SK-N-SH (cell line): Measurements from ENCODE around the gene NOTUM. TPM values are rescaled to one million over a fixed set of nuclear protein-coding genes. Genes with fewer than 3 reads are reported as not detected.

Experiments
- CTCF ChIA-PET: fragments of 300-600, 350-600 bp; formaldehyde crosslinking; extraction: SDS; loops from one replicate; lab custom pipeline; 2021; lab: Yijun Ruan, JAX
- POLR2A ChIA-PET: fragments of 350-600 bp; sonication (Branson Sonifier 250); formaldehyde crosslinking; extraction: SDS; loops from one replicate; lab custom pipeline; 2020; ENCODE audit warnings: antibody characterized with exemption, inconsistent platforms; lab: Yijun Ruan, JAX
- DNase-seq: peaks from one replicate; pipeline ENCODE4 v3.0.0; 2012
- H2AFZ ChIP-seq: fragments of 200-600 bp; sonication (generic); 2 replicates; pipeline ENCODE4 v1.8.1; 2016; ENCODE audit warnings: antibody characterized with exemption, mild to moderate bottlenecking, low read depth
- H3F3A ChIP-seq: fragments of 200-600 bp; sonication (generic); replicated peaks from 2 replicates; pipeline ENCODE3; 2016; ENCODE audit warnings: antibody characterized with exemption, mild to moderate bottlenecking; ENCODE audit not compliant: insufficient read depth
- H3K27ac ChIP-seq, 2 experiments: fragments of 200-500 bp in 1 of 2; fragments of 200-600 bp in 1 of 2; sonication (Bioruptor generic) in 1 of 2; sonication (generic), shearing (Covaris generic) in 1 of 2; 2 replicates each; pipeline versions ENCODE4 v1.5.1 to v1.6.1; 2014 to 2016; ENCODE audit warnings: low read depth in 2 of 2, inconsistent platforms in 1 of 2, low read length in 1 of 2, mild to moderate bottlenecking in 1 of 2, mixed read lengths in 1 of 2
- H3K27me3 ChIP-seq: fragments of 200-600 bp; sonication (generic), shearing (Covaris generic); 2 replicates; pipeline ENCODE4 v1.6.1; 2016; ENCODE audit warnings: mixed run types; ENCODE audit not compliant: insufficient read depth
- H3K36me3 ChIP-seq, 2 experiments: fragments of 200-500 bp in 1 of 2; fragments of 200-600 bp in 1 of 2; sonication (Bioruptor generic) in 1 of 2; sonication (generic) in 1 of 2; replicated peaks in 1 of 2; 2 replicates each; pipeline versions ENCODE3 to v1.5.1; 2014 to 2016; ENCODE audit warnings: low read length in 1 of 2, mild to moderate bottlenecking in 1 of 2; ENCODE audit not compliant: insufficient read depth in 2 of 2, control insufficient read depth in 1 of 2
- H3K4me1 ChIP-seq, 2 experiments: fragments of 200-500 bp in 1 of 2; fragments of 200-600 bp in 1 of 2; sonication (Bioruptor generic) in 1 of 2; sonication (generic), shearing (Covaris generic) in 1 of 2; 2 replicates each; pipeline versions ENCODE4 v1.5.1 to v1.6.1; 2014 to 2016; ENCODE audit warnings: low read depth in 1 of 2, low read length in 1 of 2, mixed run types in 1 of 2; ENCODE audit not compliant: insufficient read depth in 2 of 2, control insufficient read depth in 1 of 2
- H3K4me2 ChIP-seq: fragments of 200-600 bp; sonication (generic), shearing (Covaris generic); 2 replicates; pipeline ENCODE4 v1.6.1; 2017; ENCODE audit warnings: mixed run types
- H3K4me3 ChIP-seq, 2 experiments: fragments of 200-500 bp in 1 of 2; fragments of 200-600 bp in 1 of 2; sonication (Bioruptor generic) in 1 of 2; sonication (generic), shearing (Covaris generic) in 1 of 2; 2 replicates each; pipeline versions ENCODE4 v1.5.1 to v1.8.1; 2014 to 2016; ENCODE audit warnings: low read depth in 2 of 2, inconsistent platforms in 1 of 2, low read length in 1 of 2, mild to moderate bottlenecking in 1 of 2, mixed read lengths in 1 of 2, moderate library complexity in 1 of 2
- H3K79me2 ChIP-seq: fragments of 200-600 bp; sonication (generic); 2 replicates; pipeline ENCODE4 v1.8.1; 2017; ENCODE audit warnings: mild to moderate bottlenecking; ENCODE audit not compliant: insufficient read depth
- H3K9ac ChIP-seq: fragments of 200-600 bp; sonication (generic); 2 replicates; pipeline ENCODE4 v1.6.1; 2017; ENCODE audit warnings: mixed run types
- H3K9me2 ChIP-seq: fragments of 200-600 bp; sonication (generic); 2 replicates; pipeline ENCODE4 v1.6.1; 2017; ENCODE audit warnings: mixed run types
- H3K9me3 ChIP-seq: fragments of 200-600 bp; sonication (generic); 2 replicates; pipeline ENCODE4 v1.6.1; 2017; ENCODE audit warnings: mixed run types, mild to moderate bottlenecking, moderate library complexity
- H4K20me1 ChIP-seq: fragments of 200-600 bp; sonication (generic); 2 replicates; pipeline ENCODE4 v1.6.1; 2017; ENCODE audit warnings: mild to moderate bottlenecking, mixed run types; ENCODE audit not compliant: insufficient read depth
- CHD2 ChIP-seq: fragments of 150-350 bp; IDR thresholded peaks from 2 replicates; pipeline ENCODE4 v1.6.1; 2018; ENCODE audit warnings: low read length; ENCODE audit not compliant: partially characterized antibody
- ELF1 ChIP-seq: IDR thresholded peaks from 2 replicates; pipeline ENCODE4 v1.4.0; 2012
- FOXJ3 ChIP-seq: sonication (generic); formaldehyde crosslinking; IDR thresholded peaks from 2 replicates; pipeline ENCODE4 v1.5.1; 2020; ENCODE audit warnings: mild to moderate bottlenecking, missing genetic modification reagents
- FOXM1 ChIP-seq: IDR thresholded peaks from 2 replicates; pipeline ENCODE4 v1.4.0; 2012; ENCODE audit warnings: low read depth, mild to moderate bottlenecking
- JUND ChIP-seq: IDR thresholded peaks from 2 replicates; pipeline ENCODE4 v1.4.0; 2012
- MEF2A ChIP-seq: IDR thresholded peaks from 2 replicates; pipeline ENCODE4 v1.4.0; 2012; ENCODE audit warnings: low read depth, borderline replicate concordance
- NFIC ChIP-seq: IDR thresholded peaks from 2 replicates; pipeline ENCODE4 v1.4.0; 2012; ENCODE audit warnings: borderline replicate concordance
- RAD21 ChIP-seq: IDR thresholded peaks from 2 replicates; pipeline ENCODE4 v1.6.1; 2012; ENCODE audit warnings: mild to moderate bottlenecking, low read length
- RXRA ChIP-seq: IDR thresholded peaks from 2 replicates; pipeline ENCODE4 v1.4.0; 2012; ENCODE audit warnings: low read depth, mild to moderate bottlenecking, borderline replicate concordance
- SIN3A ChIP-seq: IDR thresholded peaks from 2 replicates; pipeline ENCODE4 v1.6.1; 2012; ENCODE audit warnings: low read depth, mild to moderate bottlenecking, low read length, moderate library complexity, borderline replicate concordance
- SMC3 ChIP-seq: IDR thresholded peaks from 2 replicates; pipeline ENCODE4 v1.6.1; 2012; ENCODE audit warnings: low read depth, low read length, improper control_type of control experiment
- TCF12 ChIP-seq: IDR thresholded peaks from 2 replicates; pipeline ENCODE4 v1.4.0; 2012
- TEAD4 ChIP-seq: IDR thresholded peaks from 2 replicates; pipeline ENCODE4 v1.4.0; 2012; ENCODE audit warnings: mild to moderate bottlenecking, borderline replicate concordance; ENCODE audit not compliant: insufficient read depth
- YY1 ChIP-seq: IDR thresholded peaks from 2 replicates; pipeline ENCODE4 v1.4.0; 2012; ENCODE audit warnings: low read depth, mild to moderate bottlenecking
- WGBS: methylation state at CpG from one replicate; pipeline ENCODE4 v1.1.6; 2017; ENCODE audit warnings: low lambda C conversion rate; 5-methylcytosine and 5-hydroxymethylcytosine counted together
- polyA plus RNA-seq, 3 experiments: library from polyadenylated mRNA; depleted of rRNA; stranded (reverse); fragments of >200 nt; gene quantifications; 2 replicates each; pipeline ENCODE4 v1.2.3, GENCODE V29; 2012
- TF ChIP-seq, protein P1 (sequence below): IDR thresholded peaks from 2 replicates; pipeline ENCODE4 v1.4.0; 2012; ENCODE audit warnings: low read depth, borderline replicate concordance
- TF ChIP-seq, protein P2 (sequence below): fragments of 200-600 bp; sonication (generic); IDR thresholded peaks from 2 replicates; pipeline ENCODE4 v1.6.1; 2017; ENCODE audit warnings: antibody characterized with exemption, mild to moderate bottlenecking, moderate library complexity
- TF ChIP-seq, protein P3 (sequence below): IDR thresholded peaks from 2 replicates; pipeline ENCODE4 v1.4.0; 2012; ENCODE audit warnings: low read depth, borderline replicate concordance
- TF ChIP-seq, protein P4 (sequence below): IDR thresholded peaks from 2 replicates; pipeline ENCODE4; 2012
- TF ChIP-seq, protein P5 (sequence below): IDR thresholded peaks from 2 replicates; pipeline ENCODE4 v1.4.0; 2012; ENCODE audit warnings: low read depth

The NOTUM gene
- polyA plus RNA-seq, 1 of the 3 experiments (the other 2 are of a cell fraction) = 0.33 TPM

DNA sequence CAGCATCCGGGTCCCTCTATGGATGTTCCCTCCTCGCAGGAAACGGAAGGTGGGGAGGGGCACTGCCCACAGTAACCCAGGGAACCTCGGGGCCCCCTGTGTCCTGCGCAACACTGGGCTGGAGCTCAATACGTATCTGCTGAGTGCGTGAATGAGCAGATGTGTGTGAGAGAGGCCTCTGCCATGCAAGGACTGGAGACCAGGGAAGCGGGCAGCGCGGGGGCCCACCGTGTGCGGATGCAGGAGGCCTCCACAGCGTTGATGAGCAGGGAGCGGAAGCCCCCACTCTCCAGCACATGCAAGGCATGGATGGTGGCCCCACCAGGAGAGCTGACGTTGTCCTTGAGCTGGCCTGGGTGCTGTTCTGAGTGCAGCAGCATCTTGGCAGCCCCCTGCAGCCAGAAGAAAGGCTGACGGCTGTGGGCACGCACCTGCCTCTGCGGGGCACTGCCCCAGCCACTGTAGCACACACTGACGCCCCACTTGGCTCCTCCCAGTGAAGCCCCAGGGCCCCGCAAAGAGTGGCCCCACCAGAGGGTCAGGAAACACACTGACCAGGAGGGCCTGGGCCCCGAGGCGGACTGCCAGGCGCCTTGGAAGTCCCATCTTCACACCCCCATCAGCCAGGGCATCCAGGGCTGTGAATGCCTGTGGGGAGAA is 26.8 kb downstream of the NOTUM start (continued):
- TF ChIP-seq, protein P1, sequence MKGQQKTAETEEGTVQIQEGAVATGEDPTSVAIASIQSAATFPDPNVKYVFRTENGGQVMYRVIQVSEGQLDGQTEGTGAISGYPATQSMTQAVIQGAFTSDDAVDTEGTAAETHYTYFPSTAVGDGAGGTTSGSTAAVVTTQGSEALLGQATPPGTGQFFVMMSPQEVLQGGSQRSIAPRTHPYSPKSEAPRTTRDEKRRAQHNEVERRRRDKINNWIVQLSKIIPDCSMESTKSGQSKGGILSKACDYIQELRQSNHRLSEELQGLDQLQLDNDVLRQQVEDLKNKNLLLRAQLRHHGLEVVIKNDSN = no peak

DNA sequence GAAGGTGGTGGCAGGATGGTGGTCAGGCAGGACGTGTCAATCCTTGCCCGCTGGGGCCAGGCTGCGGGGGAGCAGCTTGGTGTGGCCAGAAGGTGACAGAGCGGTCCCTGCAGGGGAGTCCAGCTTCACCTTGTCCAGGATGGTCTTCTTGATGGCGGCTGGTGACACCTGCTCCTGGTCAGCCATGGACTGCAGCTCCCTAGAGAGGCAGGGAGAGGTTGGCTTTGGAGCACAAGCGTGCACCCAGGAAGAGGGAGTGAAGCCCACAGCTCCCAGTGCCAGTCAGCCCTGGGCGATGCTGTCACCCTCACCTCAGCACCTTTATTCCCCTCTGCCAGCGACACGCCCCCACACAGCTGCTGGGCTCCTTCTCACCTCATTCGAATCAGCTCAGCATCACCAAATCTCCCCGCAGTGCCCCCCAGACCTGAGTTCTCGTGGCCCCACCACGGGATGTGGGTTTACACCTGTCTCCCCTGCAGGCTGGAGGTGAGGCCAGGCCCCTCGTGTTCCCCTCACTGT is 27.7 kb downstream of the NOTUM start:
- H3K27ac ChIP-seq = no peak overlapping the region
- POLR2A ChIA-PET = interaction anchor here (1.1 to 2.1 kb wide), 2 partner anchors 64 to 88 kb away, joined by 3 to 7 read pairs; no protein-coding TSS in a partner anchor
- no peak for DNase-seq
- H2AFZ ChIP-seq = no peak overlapping the region
- H3K79me2 ChIP-seq = peaks cover 19% of the 10 kb centered on the region
- peaks cover 7% of the 10 kb centered on the region; the same call in 1 of the 2 replicates for H4K20me1 ChIP-seq
- peaks cover 21% of the 10 kb centered on the region for H3F3A ChIP-seq
- TF ChIP-seq CHD2 = peak; percentile 16
- TF ChIP-seq YY1 = no peak
- TF ChIP-seq FOXM1 = no peak
- H3K9me3 ChIP-seq = no peaks in the 10 kb centered on the region
- H3K4me2 ChIP-seq = no peak overlapping the region
- no peaks in the 10 kb centered on the region for H3K9me2 ChIP-seq
- peaks cover 0 to 20% of the 10 kb centered on the region in 2 experiments for H3K36me3 ChIP-seq
- peaks cover 11 to 29% of the 10 kb centered on the region in 2 experiments; a peak in 2 of 4 replicates for H3K4me1 ChIP-seq
- 94% methylated on average over 14 of the region's 14 CpGs for WGBS
- H3K4me3 ChIP-seq = no peak overlapping the region
- no peaks in the 10 kb centered on the region for H3K27me3 ChIP-seq
- CTCF ChIA-PET = interaction anchor here (1.0 to 11.7 kb wide), 4 partner anchors 27 to 87 kb away, joined by 3 to 107 read pairs (median 12); partner anchors contain the start of gene NOTUM
- no peak overlapping the region for H3K9ac ChIP-seq

DNA sequence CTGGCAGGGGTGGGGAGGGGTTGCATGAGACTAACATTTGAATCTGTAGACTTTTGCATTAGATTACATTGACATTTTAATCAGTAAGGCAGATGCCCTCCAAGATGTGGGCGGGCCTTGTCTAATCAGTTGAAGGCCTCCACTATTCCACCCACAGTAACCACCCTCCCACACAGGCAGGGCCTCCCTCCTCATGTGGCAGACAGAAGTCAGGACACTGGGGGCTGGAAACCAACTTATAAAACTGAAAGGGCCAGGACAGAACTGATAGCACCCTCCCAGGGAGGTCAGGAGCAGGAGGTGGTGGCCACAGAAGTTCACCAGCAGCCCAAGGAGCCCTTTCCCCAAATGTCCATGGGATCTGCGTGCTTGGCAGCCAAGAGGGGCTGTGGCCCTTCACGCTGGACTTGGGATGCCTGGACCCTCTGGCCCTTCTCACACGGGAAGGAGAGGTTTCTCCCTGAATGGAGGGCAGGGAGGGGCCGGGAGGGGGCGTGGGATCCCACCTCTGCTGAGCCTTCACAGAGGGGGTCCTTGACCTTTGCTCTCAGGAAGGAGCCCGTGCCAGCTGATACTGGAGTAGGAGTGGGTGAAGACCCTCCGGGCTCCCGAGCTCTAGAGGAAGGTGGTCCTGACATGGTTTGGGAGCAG is 28.5 kb downstream of the NOTUM start:
- H3K9me3 ChIP-seq = no peaks in the 10 kb centered on the region
- POLR2A ChIA-PET = interaction anchor here (1.1 to 2.1 kb wide), 2 partner anchors 63 to 89 kb away, joined by 3 to 7 read pairs; no protein-coding TSS in a partner anchor
- no peak overlapping the region for H3K9ac ChIP-seq
- H2AFZ ChIP-seq = no peak overlapping the region
- CTCF ChIA-PET = interaction anchor here (0.6 to 11.7 kb wide), 4 partner anchors 21 to 88 kb away, joined by 3 to 107 read pairs (median 12); partner anchors contain the start of gene NOTUM
- DNase-seq = no peak
- peaks cover 19% of the 10 kb centered on the region for H3K79me2 ChIP-seq
- H3F3A ChIP-seq = peaks cover 21% of the 10 kb centered on the region
- no peak overlapping the region for H3K4me3 ChIP-seq
- H3K9me2 ChIP-seq = no peaks in the 10 kb centered on the region
- H3K4me2 ChIP-seq = no peak overlapping the region
- no peaks in the 10 kb centered on the region for H3K27me3 ChIP-seq
- H4K20me1 ChIP-seq = peaks cover 7% of the 10 kb centered on the region; the same call in 1 of the 2 replicates
- no peak overlapping the region for H3K27ac ChIP-seq
- peaks cover 0 to 20% of the 10 kb centered on the region in 2 experiments for H3K36me3 ChIP-seq
- WGBS = 94% methylated on average over 9 of the region's 9 CpGs
- peaks cover 11 to 29% of the 10 kb centered on the region in 2 experiments; a peak in 2 of 4 replicates for H3K4me1 ChIP-seq
- TF ChIP-seq FOXJ3 = no peak
- no peak for TF ChIP-seq SMC3
- TF ChIP-seq, protein P2, sequence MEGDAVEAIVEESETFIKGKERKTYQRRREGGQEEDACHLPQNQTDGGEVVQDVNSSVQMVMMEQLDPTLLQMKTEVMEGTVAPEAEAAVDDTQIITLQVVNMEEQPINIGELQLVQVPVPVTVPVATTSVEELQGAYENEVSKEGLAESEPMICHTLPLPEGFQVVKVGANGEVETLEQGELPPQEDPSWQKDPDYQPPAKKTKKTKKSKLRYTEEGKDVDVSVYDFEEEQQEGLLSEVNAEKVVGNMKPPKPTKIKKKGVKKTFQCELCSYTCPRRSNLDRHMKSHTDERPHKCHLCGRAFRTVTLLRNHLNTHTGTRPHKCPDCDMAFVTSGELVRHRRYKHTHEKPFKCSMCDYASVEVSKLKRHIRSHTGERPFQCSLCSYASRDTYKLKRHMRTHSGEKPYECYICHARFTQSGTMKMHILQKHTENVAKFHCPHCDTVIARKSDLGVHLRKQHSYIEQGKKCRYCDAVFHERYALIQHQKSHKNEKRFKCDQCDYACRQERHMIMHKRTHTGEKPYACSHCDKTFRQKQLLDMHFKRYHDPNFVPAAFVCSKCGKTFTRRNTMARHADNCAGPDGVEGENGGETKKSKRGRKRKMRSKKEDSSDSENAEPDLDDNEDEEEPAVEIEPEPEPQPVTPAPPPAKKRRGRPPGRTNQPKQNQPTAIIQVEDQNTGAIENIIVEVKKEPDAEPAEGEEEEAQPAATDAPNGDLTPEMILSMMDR = no peak
- no peak for TF ChIP-seq FOXM1
- TF ChIP-seq, protein P3, sequence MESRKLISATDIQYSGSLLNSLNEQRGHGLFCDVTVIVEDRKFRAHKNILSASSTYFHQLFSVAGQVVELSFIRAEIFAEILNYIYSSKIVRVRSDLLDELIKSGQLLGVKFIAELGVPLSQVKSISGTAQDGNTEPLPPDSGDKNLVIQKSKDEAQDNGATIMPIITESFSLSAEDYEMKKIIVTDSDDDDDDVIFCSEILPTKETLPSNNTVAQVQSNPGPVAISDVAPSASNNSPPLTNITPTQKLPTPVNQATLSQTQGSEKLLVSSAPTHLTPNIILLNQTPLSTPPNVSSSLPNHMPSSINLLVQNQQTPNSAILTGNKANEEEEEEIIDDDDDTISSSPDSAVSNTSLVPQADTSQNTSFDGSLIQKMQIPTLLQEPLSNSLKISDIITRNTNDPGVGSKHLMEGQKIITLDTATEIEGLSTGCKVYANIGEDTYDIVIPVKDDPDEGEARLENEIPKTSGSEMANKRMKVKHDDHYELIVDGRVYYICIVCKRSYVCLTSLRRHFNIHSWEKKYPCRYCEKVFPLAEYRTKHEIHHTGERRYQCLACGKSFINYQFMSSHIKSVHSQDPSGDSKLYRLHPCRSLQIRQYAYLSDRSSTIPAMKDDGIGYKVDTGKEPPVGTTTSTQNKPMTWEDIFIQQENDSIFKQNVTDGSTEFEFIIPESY = no peak
- no peak for TF ChIP-seq TEAD4
- no peak for TF ChIP-seq TCF12
- TF ChIP-seq RXRA = no peak
- TF ChIP-seq, protein P4, sequence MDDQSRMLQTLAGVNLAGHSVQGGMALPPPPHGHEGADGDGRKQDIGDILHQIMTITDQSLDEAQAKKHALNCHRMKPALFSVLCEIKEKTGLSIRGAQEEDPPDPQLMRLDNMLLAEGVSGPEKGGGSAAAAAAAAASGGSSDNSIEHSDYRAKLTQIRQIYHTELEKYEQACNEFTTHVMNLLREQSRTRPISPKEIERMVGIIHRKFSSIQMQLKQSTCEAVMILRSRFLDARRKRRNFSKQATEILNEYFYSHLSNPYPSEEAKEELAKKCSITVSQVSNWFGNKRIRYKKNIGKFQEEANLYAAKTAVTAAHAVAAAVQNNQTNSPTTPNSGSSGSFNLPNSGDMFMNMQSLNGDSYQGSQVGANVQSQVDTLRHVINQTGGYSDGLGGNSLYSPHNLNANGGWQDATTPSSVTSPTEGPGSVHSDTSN = no peak
- TF ChIP-seq ELF1 = no peak
- TF ChIP-seq SIN3A = no peak
- no peak for TF ChIP-seq MEF2A
- no peak; the same call in 1 of the 2 replicates for TF ChIP-seq JUND
- no peak for TF ChIP-seq RAD21
- TF ChIP-seq NFIC = no peak
- TF ChIP-seq, protein P5, sequence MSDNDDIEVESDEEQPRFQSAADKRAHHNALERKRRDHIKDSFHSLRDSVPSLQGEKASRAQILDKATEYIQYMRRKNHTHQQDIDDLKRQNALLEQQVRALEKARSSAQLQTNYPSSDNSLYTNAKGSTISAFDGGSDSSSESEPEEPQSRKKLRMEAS = no peak
